Measurements from ENCODE around the gene ATP9A.

ATP9A gene

DNA sequence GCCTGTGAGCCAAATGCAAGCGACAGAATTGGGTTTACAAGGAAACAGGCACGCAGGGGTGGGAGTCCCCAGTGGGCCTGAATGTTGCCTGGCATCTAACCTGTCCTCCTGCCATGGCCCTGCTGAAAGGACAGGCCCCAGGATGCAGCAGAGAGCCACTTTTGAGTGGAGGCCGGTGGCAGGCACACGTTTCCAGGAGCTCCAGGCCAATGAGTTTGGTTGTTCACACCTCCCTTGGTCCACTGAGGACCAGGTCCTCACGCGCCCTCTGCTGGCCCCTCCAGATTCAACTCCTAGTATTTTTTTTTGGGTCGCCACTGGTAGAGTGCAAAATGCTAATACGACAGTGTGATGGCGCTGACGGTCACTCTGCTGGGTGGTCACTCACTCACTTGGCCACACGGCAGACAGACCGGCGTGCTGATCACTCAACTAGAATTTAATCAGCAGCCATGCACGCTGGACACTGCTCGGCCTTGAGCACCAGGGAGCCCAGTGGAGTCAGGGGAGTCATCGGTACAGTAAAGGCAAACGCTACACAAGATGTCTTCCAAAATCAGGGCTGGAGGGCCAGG lies 143.9 kb downstream of the ATP9A start:
- peak; percentile 67 for DNase-seq (ENCODE audit: low spot score)

DNA sequence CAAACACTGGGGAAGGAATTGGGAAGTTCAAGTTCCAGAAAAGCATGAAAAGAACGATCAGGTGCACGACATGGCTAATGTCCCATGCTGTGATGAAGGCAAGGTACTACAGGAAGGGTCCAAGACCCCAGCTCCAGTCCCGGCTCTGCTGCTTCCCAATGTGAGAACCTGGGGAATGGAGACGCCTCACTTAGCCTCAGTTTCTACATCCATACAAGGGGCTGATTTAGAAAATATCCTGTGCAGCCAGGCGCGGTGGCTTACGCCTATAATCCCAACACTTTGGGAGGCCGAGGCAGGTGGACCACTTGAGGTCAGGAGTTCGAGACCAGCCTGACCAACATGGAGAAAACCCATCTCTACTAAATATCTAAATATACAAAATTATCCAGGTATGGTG lies 144.9 kb downstream of the ATP9A start:
- DNase-seq (ENCODE audit: low spot score): no peak

DNA sequence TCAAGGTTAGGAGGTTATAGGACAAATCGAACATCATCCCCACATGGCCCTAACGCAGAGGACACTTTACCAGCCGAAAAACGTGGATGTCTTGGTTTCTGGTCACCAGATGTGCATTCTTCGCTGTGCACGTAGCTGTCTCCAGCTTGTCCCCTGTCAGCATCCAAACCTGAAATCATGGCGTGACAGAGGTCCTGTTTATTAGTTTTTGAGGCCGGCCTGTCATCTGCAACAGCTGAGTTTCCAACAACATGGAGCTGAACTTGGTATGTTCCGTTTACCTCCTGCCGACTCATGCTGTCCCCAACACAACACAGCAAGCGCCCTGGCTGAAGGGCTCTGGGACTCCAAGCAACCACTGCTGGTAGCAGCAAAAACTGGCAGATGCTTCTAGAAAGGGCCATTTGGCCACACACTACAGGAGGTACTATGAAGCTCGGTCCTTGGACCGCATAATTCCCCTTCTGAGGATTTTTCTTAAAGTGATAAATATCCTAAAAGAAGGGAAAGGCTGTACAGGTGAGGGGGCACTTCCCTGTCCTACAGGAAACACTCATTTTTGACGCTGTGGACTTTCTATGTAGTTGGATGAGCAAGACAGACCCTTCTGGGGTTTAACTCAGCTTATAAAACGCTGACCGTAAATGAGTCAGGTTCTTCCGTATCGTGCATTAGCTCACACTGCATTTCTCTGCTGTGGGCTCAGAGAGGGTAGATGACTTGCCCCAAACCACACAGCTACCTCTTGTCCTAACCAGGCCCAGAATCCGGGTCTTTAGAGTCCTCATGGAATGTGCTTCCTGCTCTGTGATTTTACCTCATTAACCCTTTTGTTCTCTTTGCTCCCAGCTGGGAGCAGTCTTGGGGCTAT lies 146.0 kb downstream of the ATP9A start:
- no peak for DNase-seq (ENCODE audit: low spot score)

- peak; percentile 21 for DNase-seq (ENCODE audit: low spot score)
Observed at GRCh38 chr20:51620432-51620831, 147.8 kb downstream of the ATP9A start.

DNA sequence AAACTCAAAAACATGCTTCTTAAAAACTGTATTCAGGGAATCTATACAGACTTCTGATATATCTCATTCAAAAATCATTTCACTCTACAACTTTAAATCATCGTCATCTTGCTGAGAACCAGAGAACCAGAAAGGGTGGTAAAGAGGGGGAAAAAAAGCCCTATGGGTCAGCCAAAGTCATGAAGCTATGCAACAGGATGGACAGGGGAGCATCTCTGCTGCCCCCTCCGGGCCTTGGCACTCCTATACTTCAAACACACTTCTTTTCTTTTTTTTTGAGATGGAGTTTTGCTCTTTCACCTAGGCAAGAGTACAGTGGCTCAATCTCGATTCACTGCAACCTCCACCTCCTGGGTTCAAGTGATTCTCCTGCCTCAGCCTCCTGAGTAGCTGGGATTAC lies 152.1 kb downstream of the ATP9A start:
- DNase-seq (ENCODE audit: low spot score): no peak

DNA sequence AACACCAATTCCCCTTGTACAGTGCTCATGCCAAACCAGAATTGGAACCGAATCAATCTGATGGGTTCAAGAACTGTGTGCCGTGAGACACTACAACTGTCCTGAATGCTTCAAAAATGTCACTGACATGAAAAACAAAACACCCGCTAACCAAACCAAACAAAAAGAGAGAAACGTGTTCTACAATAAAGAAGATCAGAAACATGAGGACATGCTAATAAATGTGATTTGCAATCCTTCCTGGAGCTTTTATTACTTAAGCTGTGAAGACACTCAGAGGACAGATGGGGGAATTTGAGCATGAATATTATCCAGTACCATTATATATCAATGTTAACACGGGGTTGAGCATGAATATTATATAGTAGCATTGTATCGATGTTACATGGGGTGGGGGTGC lies 153.5 kb downstream of the ATP9A start:
- no peak for DNase-seq (ENCODE audit: low spot score)

GRCh38 chr20:51613580-51613979 lies 154.6 kb downstream of the ATP9A start:
- DNase-seq (ENCODE audit: low spot score): no peak

DNA sequence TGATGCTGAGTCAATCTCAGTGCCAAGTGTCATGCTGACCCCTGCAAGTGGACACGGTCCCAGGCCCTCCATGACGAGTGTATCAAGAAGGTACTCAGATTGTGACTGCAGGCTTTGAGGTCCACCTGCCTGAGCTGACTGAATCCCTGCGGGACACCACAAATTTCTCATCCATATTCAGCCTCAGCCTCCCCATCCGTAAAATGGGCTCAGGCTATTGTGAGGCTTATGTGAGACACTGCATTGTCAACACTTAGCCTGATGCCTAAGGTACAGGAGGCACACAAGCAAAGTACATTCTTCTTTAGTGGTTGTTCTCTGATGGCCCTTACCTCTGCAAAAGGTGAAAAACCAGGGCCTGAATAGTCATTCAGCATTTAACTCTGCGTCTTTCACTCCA lies 155.3 kb downstream of the ATP9A start:
- DNase-seq (ENCODE audit: low spot score): no peak

- no peak for DNase-seq (ENCODE audit: low spot score)
Observed at GRCh38 chr20:51611625-51611890, 156.6 kb downstream of the ATP9A start.

DNA sequence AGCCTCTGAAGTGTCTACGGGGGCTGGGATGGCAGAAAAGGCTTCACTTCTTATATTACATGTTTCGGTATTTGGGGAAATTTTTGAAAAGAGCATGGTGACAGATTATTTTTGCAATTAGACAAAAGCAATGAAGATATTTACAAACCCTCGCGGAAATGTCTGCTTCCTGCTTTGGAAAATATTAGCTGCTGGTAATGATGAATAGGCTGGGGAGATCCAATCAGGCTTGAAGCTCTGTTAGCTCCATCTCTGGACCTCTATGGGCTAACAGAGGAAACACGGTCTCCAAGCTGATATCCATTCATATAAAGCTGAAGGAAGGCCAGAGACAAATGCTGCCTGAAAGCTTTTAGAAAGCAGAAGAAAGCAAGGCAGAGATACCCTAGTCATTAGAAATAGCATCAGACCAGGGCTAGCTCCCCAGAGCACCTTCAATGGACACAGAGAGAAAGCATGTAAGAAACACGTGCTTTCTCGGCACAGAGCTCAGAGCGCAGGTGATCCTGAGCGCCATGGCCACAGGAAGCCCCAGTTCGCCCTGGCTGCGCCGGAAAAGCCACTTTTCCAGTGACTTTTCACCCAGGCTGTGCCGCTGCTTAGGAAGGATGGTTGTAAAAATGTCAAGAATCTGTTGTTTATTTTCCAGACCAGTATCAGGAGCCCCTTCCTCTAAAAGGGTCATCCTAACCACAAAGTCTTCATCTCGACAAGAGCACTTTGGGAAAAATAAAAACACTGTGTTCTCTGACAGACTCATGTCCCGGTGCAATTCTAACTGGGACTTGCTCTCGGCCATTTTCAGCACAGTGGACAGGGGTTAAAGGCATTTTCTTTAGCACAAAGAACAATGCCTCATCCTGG lies 157.2 kb downstream of the ATP9A start:
- peak; percentile 53 for DNase-seq (ENCODE audit: low spot score)

GRCh38 chr20:51610111-51610510 lies 158.1 kb downstream of the ATP9A start:
- DNase-seq (ENCODE audit: low spot score): no peak

DNA sequence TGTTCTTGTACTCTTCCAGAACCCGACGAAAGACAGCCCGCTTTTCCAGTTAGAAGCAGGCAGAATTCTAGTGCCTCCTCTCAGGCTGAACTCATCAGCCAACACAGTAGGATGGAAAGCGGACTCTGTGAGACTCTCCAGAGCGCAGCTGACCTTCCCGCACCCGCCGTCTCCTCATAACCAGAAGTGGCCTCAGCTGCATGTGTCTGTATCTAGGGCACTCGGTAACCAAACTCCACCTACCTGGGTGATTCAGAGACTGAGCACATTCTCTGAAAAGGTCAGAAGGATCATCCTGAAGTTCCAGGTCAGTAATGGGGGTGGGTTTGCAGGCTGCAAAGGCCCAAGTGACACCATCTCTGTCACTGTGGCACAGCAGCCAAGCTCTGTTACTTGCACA lies 158.9 kb downstream of the ATP9A start:
- no peak for DNase-seq (ENCODE audit: low spot score)

DNA sequence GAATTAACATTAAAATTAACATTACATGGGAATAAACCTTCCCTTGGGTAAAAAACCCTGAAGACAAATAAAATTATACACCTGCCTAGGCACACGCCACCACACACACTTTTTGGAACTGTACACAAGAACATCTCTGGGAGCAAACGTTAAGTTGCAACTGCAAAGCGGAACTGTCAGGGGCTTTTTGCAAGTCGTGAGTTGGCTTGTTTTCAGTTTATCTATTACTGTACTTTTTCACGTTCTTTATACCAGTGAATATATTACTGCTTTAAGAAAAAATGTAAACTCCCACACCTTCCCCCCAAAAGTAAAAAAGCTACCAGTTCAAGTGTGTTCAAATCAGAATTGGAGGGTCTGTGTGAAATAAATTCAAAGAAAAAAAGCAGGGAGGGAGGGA lies 160.1 kb downstream of the ATP9A start:
- no peak for DNase-seq (ENCODE audit: low spot score)

GRCh38 chr20:51607170-51607569 lies 161.0 kb downstream of the ATP9A start:
- DNase-seq (ENCODE audit: low spot score): no peak

- no peak for DNase-seq (ENCODE audit: low spot score)
Observed at GRCh38 chr20:51604851-51605250, 163.3 kb downstream of the ATP9A start.

- DNase-seq (ENCODE audit: low spot score): no peak
Observed at GRCh38 chr20:51602131-51602530, 166.1 kb downstream of the ATP9A start.

- DNase-seq (ENCODE audit: low spot score): no peak
Observed at GRCh38 chr20:51600950-51601349, 167.2 kb downstream of the ATP9A start.

GRCh38 chr20:51600016-51600420 lies 168.2 kb downstream of the ATP9A start:
- peak; percentile 86 for DNase-seq (ENCODE audit: low spot score)

GRCh38 chr20:51598556-51598955 lies 169.6 kb downstream of the ATP9A start:
- DNase-seq (ENCODE audit: low spot score): no peak

DNA sequence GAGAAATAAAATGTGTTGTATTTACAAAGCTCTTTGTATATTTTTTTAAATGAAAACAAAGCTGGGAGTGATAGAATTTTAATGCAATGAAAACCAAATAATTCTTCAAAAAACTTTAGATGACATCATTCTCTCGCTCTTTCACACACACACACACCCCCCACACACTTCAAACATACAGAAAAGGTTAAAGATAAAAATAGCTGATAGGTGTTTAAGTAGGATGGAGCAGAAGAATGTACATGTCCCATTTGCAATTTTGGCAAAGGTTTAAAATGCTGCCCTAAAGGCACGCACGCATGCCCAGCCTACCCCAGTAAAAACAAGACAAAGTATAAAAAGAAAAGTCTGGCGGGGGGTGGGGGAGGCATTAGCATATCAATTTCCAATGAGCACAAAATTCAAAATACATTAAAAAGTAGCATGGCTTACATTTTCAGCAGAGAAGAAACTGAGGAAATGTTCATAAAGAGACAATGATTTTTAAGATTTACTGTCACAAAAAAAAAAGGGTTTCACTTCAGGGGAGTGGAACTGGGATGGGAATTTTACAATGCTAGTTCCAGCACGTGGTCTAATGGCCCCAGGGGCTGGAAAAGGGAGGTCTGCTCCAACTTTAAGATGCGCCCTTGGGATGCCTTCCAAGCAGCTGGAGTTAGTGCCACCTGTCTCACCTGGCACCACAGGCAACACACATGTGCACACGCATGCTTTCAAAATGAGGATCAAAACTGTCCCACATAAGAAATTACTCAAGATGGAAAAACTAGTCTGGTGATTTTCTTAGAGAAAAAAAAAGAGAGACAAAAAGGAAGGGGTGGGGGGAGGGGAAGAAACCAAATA lies 170.6 kb downstream of the ATP9A start:
- no peak for DNase-seq (ENCODE audit: low spot score)

DNA sequence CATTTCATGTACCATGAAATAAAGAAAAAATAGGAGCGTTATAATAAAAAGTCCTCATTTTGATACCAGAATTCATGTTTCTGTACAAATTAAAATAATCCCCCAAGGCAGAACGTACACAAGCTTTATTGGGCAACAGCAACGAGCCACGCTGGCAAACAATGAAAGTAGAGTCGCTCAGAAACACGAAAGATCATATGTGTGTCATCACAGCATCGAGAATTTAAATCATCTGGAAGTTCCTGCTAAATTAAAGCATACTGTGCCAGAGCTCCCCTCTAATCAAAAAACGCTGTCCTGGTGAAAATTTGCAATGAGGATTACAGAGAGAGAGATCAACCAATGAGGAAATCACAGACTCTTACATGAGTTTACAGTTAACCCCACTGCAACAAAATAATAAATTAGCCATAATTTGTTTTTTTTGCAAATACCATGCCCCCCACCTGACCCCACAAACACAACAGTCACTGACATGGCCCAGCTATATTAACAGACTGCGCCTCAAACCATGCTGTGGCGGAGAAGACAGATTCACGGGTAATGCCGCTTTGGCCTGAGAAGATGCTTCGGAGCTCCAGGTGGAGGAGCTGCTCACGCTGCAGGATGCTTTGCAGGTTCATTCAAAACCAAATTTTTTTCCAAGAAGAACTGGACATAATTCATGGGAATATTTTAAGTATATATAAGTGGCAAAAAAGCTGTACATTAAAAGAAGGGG lies 171.4 kb downstream of the ATP9A start:
- no peak for DNase-seq (ENCODE audit: low spot score)

DNA sequence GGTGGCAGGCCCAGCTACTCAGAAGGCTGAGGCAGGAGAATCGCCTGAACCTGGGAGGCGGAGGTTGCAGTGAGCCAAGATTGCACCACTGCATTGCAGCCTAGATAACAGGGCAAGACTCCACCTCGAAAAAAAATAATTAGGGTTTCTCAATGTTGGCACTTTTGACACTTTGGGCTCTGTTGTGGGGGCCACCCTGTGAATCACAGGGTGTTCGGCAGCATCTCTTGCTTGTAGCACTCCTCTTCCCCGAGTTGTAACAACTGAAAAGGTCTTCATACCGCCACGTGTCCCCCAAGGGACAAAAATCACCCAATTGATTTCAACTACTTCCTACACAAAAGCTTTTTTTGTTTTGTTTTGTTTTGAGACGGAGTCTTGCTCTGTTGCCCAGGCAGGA lies 172.4 kb downstream of the ATP9A start:
- DNase-seq (ENCODE audit: low spot score): no peak
